Panc1 (cell line): ENCODE measurements around the gene SCP2. TPM values are rescaled to one million over a fixed set of nuclear protein-coding genes. Genes with fewer than 3 reads are reported as not detected.

Experiments used
- ATAC-seq: fragments of 200-7000 bp; cut with Tn5 transposase; 2 replicates; pipeline ENCODE4 v1.9.1; 2020; ENCODE audit warnings: mild to moderate bottlenecking, moderate library complexity
- BruUV-seq: library from RNA; stranded (reverse); fragments of 400-500 nt; replicated peaks from 2 replicates; lab custom pipeline; 2021; lab: Mats Ljungman, UMichigan
- CTCF ChIA-PET: fragments of 300-600 bp; sonication (Branson Sonifier 250); formaldehyde crosslinking; loops from one replicate; lab custom pipeline; 2022; ENCODE audit warnings: antibody characterized with exemption; lab: Charles Lee
- POLR2A ChIA-PET: fragments of 300-600 bp; sonication (Branson Sonifier 250); formaldehyde crosslinking; loops from one replicate; lab custom pipeline; 2022; ENCODE audit warnings: antibody characterized with exemption; lab: Charles Lee
- DNase-seq: peaks from one replicate; pipeline ENCODE4 v3.0.0-alpha.2; 2010; ENCODE audit warnings: low read depth, low spot score
- H3K27ac ChIP-seq: 2 replicates; pipeline ENCODE4 v1.5.1; 2011; ENCODE audit warnings: mild to moderate bottlenecking, low read length, inconsistent platforms
- H3K27me3 ChIP-seq: fragments of 200-500 bp; sonication (Bioruptor generic); 2 replicates; pipeline ENCODE4 v1.6.0; 2014; ENCODE audit warnings: low read length, inconsistent platforms; ENCODE audit not compliant: control insufficient read depth, insufficient read depth
- H3K36me3 ChIP-seq: fragments of 200-500 bp; sonication (Bioruptor generic); 2 replicates; pipeline ENCODE4 v1.5.1; 2014; ENCODE audit warnings: inconsistent platforms, mild to moderate bottlenecking, low read length, moderate library complexity; ENCODE audit not compliant: control insufficient read depth, insufficient read depth
- H3K4me1 ChIP-seq: 2 replicates; pipeline ENCODE4 v1.5.1; 2011; ENCODE audit warnings: inconsistent platforms, mild to moderate bottlenecking, low read length, moderate library complexity; ENCODE audit not compliant: control insufficient read depth, insufficient read depth
- H3K4me3 ChIP-seq, 2 experiments: 2 replicates each; pipeline ENCODE4 v1.5.1; 2011 to 2012; ENCODE audit warnings: low read depth in 2 of 2, low read length in 2 of 2, mild to moderate bottlenecking in 2 of 2, inconsistent platforms in 1 of 2, moderate library complexity in 1 of 2
- H3K9me3 ChIP-seq: fragments of 200-500 bp; sonication (Bioruptor generic); 2 replicates; pipeline ENCODE4 v1.5.1; 2014; ENCODE audit warnings: low read depth, mild to moderate bottlenecking, inconsistent platforms, low read length, moderate library complexity; ENCODE audit not compliant: control insufficient read depth, insufficient read depth
- POLR2AphosphoS5 ChIP-seq: IDR thresholded peaks from 2 replicates; pipeline ENCODE4 v1.6.1; 2012; ENCODE audit warnings: mild to moderate bottlenecking, low read depth, low read length, moderate library complexity
- SIN3A ChIP-seq: IDR thresholded peaks from 2 replicates; pipeline ENCODE4 v1.6.1; 2012; ENCODE audit warnings: low read depth, mild to moderate bottlenecking, low read length, moderate library complexity, borderline replicate concordance; ENCODE audit not compliant: insufficient read depth
- TCF7L2 ChIP-seq: IDR thresholded peaks from 2 replicates; pipeline ENCODE4 v1.6.1; 2011; ENCODE audit warnings: mild to moderate bottlenecking, low read depth, low read length, inconsistent platforms
- in situ Hi-C: cut with HindIII; loops from 2 replicates; pipeline ENCODE4 v1.10.0; 2016; ENCODE audit warnings: low sequenced_read_pairs, low pct_unique_long_range_greater_than_20kb
- intact Hi-C: fragments of 100-400 bp; cut with micrococcal nuclease; formaldehyde crosslinking; loops from one replicate; pipeline ENCODE4 v1.10.0; 2022; ENCODE audit not compliant: unreplicated experiment
- total RNA-seq: library from RNA; stranded (reverse); gene quantifications from one replicate; pipeline ENCODE4 v1.2.1, GENCODE V29; 2021; ENCODE audit not compliant: unreplicated experiment
- TF ChIP-seq, protein P1 (sequence below), 2 experiments: IDR thresholded peaks; 2 replicates each; pipeline ENCODE4 v1.6.1; 2011 to 2012; ENCODE audit warnings: low read depth in 2 of 2, control low read depth in 1 of 2, low read length in 1 of 2, mild to moderate bottlenecking in 1 of 2, moderate library complexity in 1 of 2; ENCODE audit not compliant: insufficient read depth in 1 of 2
- TF ChIP-seq, protein P2 (sequence below): fragments of 450-650 bp; IDR thresholded peaks from 2 replicates; pipeline ENCODE4 v1.5.1; 2017; ENCODE audit warnings: mild to moderate bottlenecking

The SCP2 gene
- total RNA-seq, 1 experiment from 2014 or later: 88.7 TPM

GRCh38 chr1:53025034-53025768 is 98.1 kb downstream of the SCP2 start:
- intact Hi-C loops: no loop called here
- in situ Hi-C loops: no loop called here
- no peaks in the 10 kb centered on the region for H3K36me3 ChIP-seq
- H3K4me1 ChIP-seq: no peaks in the 10 kb centered on the region
- H3K9me3 ChIP-seq: no peaks in the 10 kb centered on the region
- no peak for ATAC-seq
- H3K27ac ChIP-seq: no peak overlapping the region
- BruUV-seq: no TSS peak
- TF ChIP-seq POLR2AphosphoS5: no peak
- TF ChIP-seq, protein P1, sequence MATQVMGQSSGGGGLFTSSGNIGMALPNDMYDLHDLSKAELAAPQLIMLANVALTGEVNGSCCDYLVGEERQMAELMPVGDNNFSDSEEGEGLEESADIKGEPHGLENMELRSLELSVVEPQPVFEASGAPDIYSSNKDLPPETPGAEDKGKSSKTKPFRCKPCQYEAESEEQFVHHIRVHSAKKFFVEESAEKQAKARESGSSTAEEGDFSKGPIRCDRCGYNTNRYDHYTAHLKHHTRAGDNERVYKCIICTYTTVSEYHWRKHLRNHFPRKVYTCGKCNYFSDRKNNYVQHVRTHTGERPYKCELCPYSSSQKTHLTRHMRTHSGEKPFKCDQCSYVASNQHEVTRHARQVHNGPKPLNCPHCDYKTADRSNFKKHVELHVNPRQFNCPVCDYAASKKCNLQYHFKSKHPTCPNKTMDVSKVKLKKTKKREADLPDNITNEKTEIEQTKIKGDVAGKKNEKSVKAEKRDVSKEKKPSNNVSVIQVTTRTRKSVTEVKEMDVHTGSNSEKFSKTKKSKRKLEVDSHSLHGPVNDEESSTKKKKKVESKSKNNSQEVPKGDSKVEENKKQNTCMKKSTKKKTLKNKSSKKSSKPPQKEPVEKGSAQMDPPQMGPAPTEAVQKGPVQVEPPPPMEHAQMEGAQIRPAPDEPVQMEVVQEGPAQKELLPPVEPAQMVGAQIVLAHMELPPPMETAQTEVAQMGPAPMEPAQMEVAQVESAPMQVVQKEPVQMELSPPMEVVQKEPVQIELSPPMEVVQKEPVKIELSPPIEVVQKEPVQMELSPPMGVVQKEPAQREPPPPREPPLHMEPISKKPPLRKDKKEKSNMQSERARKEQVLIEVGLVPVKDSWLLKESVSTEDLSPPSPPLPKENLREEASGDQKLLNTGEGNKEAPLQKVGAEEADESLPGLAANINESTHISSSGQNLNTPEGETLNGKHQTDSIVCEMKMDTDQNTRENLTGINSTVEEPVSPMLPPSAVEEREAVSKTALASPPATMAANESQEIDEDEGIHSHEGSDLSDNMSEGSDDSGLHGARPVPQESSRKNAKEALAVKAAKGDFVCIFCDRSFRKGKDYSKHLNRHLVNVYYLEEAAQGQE (IDR thresholded peaks at IDR 0.05; ENCODE audit: insufficient read depth in 1 of 2, low read depth in 2 of 2, low read length in 1 of 2): no peak
- DNase-seq: no peak
- no peak overlapping the region for H3K4me3 ChIP-seq
- POLR2A ChIA-PET: no interaction called here
- no peaks in the 10 kb centered on the region for H3K27me3 ChIP-seq
- CTCF ChIA-PET: no interaction called here

DNA sequence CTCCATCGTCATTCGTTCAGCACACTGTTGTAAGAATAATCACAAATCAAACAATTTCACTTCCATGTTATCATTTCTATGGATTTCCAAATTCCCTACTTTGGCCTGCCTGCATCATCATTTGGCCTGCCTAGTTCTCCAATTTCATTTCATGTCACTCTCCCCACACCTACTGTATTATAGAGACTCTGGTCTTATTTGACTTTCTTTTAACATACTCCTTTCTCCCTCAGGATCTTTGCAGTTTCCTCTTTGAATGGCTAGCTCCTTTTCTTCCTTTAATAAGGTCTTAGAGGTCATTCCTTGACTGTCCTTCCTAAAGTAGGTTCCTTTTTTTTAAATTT is 98.7 kb downstream of the SCP2 start:
- H3K9me3 ChIP-seq: no peaks in the 10 kb centered on the region
- H3K36me3 ChIP-seq: no peaks in the 10 kb centered on the region
- H3K4me1 ChIP-seq: no peaks in the 10 kb centered on the region
- intact Hi-C loops: no loop called here
- TF ChIP-seq SIN3A (no peak), TCF7L2 (no peak)
- TF ChIP-seq, protein P1 (IDR thresholded peaks at IDR 0.05; ENCODE audit: insufficient read depth in 1 of 2, low read depth in 2 of 2, low read length in 1 of 2): no peak
- TF ChIP-seq, protein P2, sequence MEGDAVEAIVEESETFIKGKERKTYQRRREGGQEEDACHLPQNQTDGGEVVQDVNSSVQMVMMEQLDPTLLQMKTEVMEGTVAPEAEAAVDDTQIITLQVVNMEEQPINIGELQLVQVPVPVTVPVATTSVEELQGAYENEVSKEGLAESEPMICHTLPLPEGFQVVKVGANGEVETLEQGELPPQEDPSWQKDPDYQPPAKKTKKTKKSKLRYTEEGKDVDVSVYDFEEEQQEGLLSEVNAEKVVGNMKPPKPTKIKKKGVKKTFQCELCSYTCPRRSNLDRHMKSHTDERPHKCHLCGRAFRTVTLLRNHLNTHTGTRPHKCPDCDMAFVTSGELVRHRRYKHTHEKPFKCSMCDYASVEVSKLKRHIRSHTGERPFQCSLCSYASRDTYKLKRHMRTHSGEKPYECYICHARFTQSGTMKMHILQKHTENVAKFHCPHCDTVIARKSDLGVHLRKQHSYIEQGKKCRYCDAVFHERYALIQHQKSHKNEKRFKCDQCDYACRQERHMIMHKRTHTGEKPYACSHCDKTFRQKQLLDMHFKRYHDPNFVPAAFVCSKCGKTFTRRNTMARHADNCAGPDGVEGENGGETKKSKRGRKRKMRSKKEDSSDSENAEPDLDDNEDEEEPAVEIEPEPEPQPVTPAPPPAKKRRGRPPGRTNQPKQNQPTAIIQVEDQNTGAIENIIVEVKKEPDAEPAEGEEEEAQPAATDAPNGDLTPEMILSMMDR: no peak
- no peak for DNase-seq
- no peak for ATAC-seq
- in situ Hi-C loops: no loop called here
- CTCF ChIA-PET: no interaction called here
- H3K27ac ChIP-seq: no peak overlapping the region
- no peak overlapping the region for H3K4me3 ChIP-seq
- POLR2A ChIA-PET: no interaction called here
- BruUV-seq: no TSS peak
- H3K27me3 ChIP-seq: no peaks in the 10 kb centered on the region
